ENCODE measurements around the gene AP2A1.

The AP2A1 gene

GRCh38 chr19:49766007-49766929 is 533 bp upstream of the AP2A1 start:
- peak; percentile 99 for DNase-seq (ENCODE audit: low spot score)

- DNase-seq (ENCODE audit: low spot score), result no peak
Measured at GRCh38 chr19:49767381-49767780, 580 bp downstream of the AP2A1 start.

- no peak for DNase-seq (ENCODE audit: low spot score)
Measured at GRCh38 chr19:49767967-49768581, 1.3 kb downstream of the AP2A1 start.

- DNase-seq (ENCODE audit: low spot score), result no peak
Measured at GRCh38 chr19:49770529-49770928, 3.7 kb downstream of the AP2A1 start.

GRCh38 chr19:49771674-49772139 is 4.9 kb downstream of the AP2A1 start:
- no peak for DNase-seq (ENCODE audit: low spot score)

- DNase-seq (ENCODE audit: low spot score), result no peak
Measured at GRCh38 chr19:49772850-49773432, 6.1 kb downstream of the AP2A1 start.

GRCh38 chr19:49773663-49774350 is 7.0 kb downstream of the AP2A1 start:
- DNase-seq (ENCODE audit: low spot score), result no peak

- no peak for DNase-seq (ENCODE audit: low spot score)
Measured at GRCh38 chr19:49774969-49775368, 8.2 kb downstream of the AP2A1 start.

GRCh38 chr19:49775742-49776370 is 9.1 kb downstream of the AP2A1 start:
- DNase-seq (ENCODE audit: low spot score), result no peak

- no peak for DNase-seq (ENCODE audit: low spot score)
Measured at GRCh38 chr19:49776371-49776764, 9.6 kb downstream of the AP2A1 start.

- no peak for DNase-seq (ENCODE audit: low spot score)
Measured at GRCh38 chr19:49779731-49780555, 13.1 kb downstream of the AP2A1 start.

GRCh38 chr19:49780861-49781260 is 14.1 kb downstream of the AP2A1 start:
- DNase-seq (ENCODE audit: low spot score), result no peak

- DNase-seq (ENCODE audit: low spot score), result no peak
Measured at GRCh38 chr19:49781394-49781793, 14.6 kb downstream of the AP2A1 start.

- DNase-seq (ENCODE audit: low spot score), result no peak
Measured at GRCh38 chr19:49782515-49782914, 15.7 kb downstream of the AP2A1 start.

- DNase-seq (ENCODE audit: low spot score), result no peak
Measured at GRCh38 chr19:49786376-49786820, 19.6 kb downstream of the AP2A1 start.

- DNase-seq (ENCODE audit: low spot score), result no peak
Measured at GRCh38 chr19:49787746-49788145, 20.9 kb downstream of the AP2A1 start.

GRCh38 chr19:49788857-49789256 is 22.1 kb downstream of the AP2A1 start:
- DNase-seq (ENCODE audit: low spot score), result no peak

GRCh38 chr19:49790866-49791265 is 24.1 kb downstream of the AP2A1 start:
- DNase-seq (ENCODE audit: low spot score), result no peak

- DNase-seq (ENCODE audit: low spot score), result no peak
Measured at GRCh38 chr19:49791776-49792445, 25.1 kb downstream of the AP2A1 start.

GRCh38 chr19:49792829-49793560 is 26.2 kb downstream of the AP2A1 start:
- no peak for DNase-seq (ENCODE audit: low spot score)
